GM18517 (cell line): ENCODE results near the gene SLFN5.
A peak's percentile ranks its signal among the peaks of the same experiment; 100 is the strongest.
"Not testable (repeated sequence)": the region's sequence is repeated elsewhere in the genome, so short reads cannot be mapped to it uniquely, and the experiment has no call there.

ENCODE experiments used
- ATAC-seq: cut with Tn5 transposase; IDR thresholded peaks from one replicate; pipeline ENCODE4 v1.9.1; 2021; ENCODE audit warnings: mild to moderate bottlenecking, moderate library complexity; ENCODE audit not compliant: unreplicated experiment

Gene SLFN5

GRCh38 chr17:35241520-35241919 lies 1.4 kb upstream of the SLFN5 start:
- ATAC-seq = no peak

GRCh38 chr17:35242158-35242804 lies 591 bp upstream of the SLFN5 start:
- ATAC-seq = peak; percentile 43

GRCh38 chr17:35243561-35244340 lies 879 bp downstream of the SLFN5 start:
- ATAC-seq = no peak

- peak; percentile 77 for ATAC-seq
These were observed 1.7 kb downstream of the SLFN5 start for GRCh38 chr17:35244341-35245195.

- no peak for ATAC-seq
These were observed 2.3 kb downstream of the SLFN5 start for GRCh38 chr17:35245196-35245486.

GRCh38 chr17:35252651-35253050 lies 9.8 kb downstream of the SLFN5 start:
- no peak for ATAC-seq

- ATAC-seq = no peak
These were observed 11.4 kb downstream of the SLFN5 start for GRCh38 chr17:35254107-35254773.

- no peak for ATAC-seq
These were observed 12.4 kb downstream of the SLFN5 start for GRCh38 chr17:35255316-35255715.

- no peak for ATAC-seq
These were observed 13.8 kb downstream of the SLFN5 start for GRCh38 chr17:35256629-35257028.

GRCh38 chr17:35257208-35257659 lies 14.4 kb downstream of the SLFN5 start:
- ATAC-seq = no peak

GRCh38 chr17:35259001-35259400 lies 16.1 kb downstream of the SLFN5 start:
- no peak for ATAC-seq

- no peak for ATAC-seq
These were observed 22.2 kb downstream of the SLFN5 start for GRCh38 chr17:35265071-35265470.

GRCh38 chr17:35265566-35266141 lies 22.8 kb downstream of the SLFN5 start:
- ATAC-seq = no peak

GRCh38 chr17:35274167-35275066 lies 31.5 kb downstream of the SLFN5 start:
- not testable (repeated sequence) for ATAC-seq

GRCh38 chr17:35278454-35278853 lies 35.6 kb downstream of the SLFN5 start:
- ATAC-seq = not testable (repeated sequence)

GRCh38 chr17:35278876-35279275 lies 36.0 kb downstream of the SLFN5 start:
- ATAC-seq = not testable (repeated sequence)

GRCh38 chr17:35283767-35284166 lies 40.9 kb downstream of the SLFN5 start:
- no peak for ATAC-seq

GRCh38 chr17:35284955-35285354 lies 42.1 kb downstream of the SLFN5 start:
- ATAC-seq = no peak

GRCh38 chr17:35286120-35286781 lies 43.4 kb downstream of the SLFN5 start:
- ATAC-seq = peak; percentile 69
